H1 (cell line): ENCODE data around the gene ZDHHC5.

Experiments
- CTCF ChIP-seq, 3 experiments: IDR thresholded peaks; 1 replicate in 2 of 3; 2 replicates in 1 of 3; pipeline versions ENCODE4 v1.5.1 to v1.6.1; 2011; ENCODE audit warnings: low read length in 3 of 3, mild to moderate bottlenecking in 3 of 3, inconsistent platforms in 2 of 3, low read depth in 1 of 3, moderate library complexity in 1 of 3; ENCODE audit not compliant: insufficient read depth in 1 of 3; ENCODE audit errors: control extremely low read depth in 1 of 3
- EP300 ChIP-seq, 2 experiments: IDR thresholded peaks; 1 replicate in 1 of 2; 2 replicates in 1 of 2; pipeline ENCODE4 v1.6.1; 2011 to 2012; ENCODE audit warnings: low read depth in 2 of 2, low read length in 2 of 2, mild to moderate bottlenecking in 2 of 2, borderline replicate concordance in 1 of 2, inconsistent platforms in 1 of 2, moderate library complexity in 1 of 2
- MAFK ChIP-seq: IDR thresholded peaks from 2 replicates; pipeline ENCODE4 v1.6.1; 2012; ENCODE audit warnings: low read depth, mild to moderate bottlenecking, improper control_type of control experiment, low read length
- POLR2AphosphoS5 ChIP-seq: IDR thresholded peaks from 2 replicates; pipeline ENCODE4 v1.6.1; 2011; ENCODE audit warnings: low read depth, low read length
- SP1 ChIP-seq: IDR thresholded peaks from 2 replicates; pipeline ENCODE4 v1.6.1; 2011; ENCODE audit warnings: low read depth, low read length
- ZNF274 ChIP-seq: IDR thresholded peaks from 2 replicates; pipeline ENCODE4 v1.7.0; 2012; ENCODE audit warnings: low read length, borderline replicate concordance; ENCODE audit errors: extremely low read depth

- TF ChIP-seq CTCF (IDR thresholded peaks at IDR 0.05; ENCODE audit: control extremely low read depth in 1 of 3, insufficient read depth in 1 of 3, low read depth in 1 of 3, low read length in 3 of 3) (peak; percentile 14 to 46 (median 37); a peak in 2 of 4 replicates), MAFK (no peak; the same call in 1 of the 2 replicates), SP1 (no peak), POLR2AphosphoS5 (peak; percentile 78), EP300 (IDR thresholded peaks at IDR 0.05; ENCODE audit: borderline replicate concordance in 1 of 2, low read depth in 2 of 2, low read length in 2 of 2) (0 out of 3 replicates have a peak, but pooled peaks of 1 of the 2 experiments have one; percentile 27), ZNF274 (no peak)
Observed at GRCh38 chr11:57667736-57668433, at the start of gene ZDHHC5.
